Hepatocyte (in vitro differentiated cells): ENCODE data around the gene SCNN1B. TPM values are rescaled to one million over a fixed set of nuclear protein-coding genes. Genes with fewer than 3 reads are reported as not detected.
"Not testable (repeated sequence)": the region's sequence is repeated elsewhere in the genome, so short reads cannot be mapped to it uniquely, and the experiment has no call there.

Experiments used
- DNase-seq: peaks from one replicate; pipeline ENCODE4 v3.0.0-alpha.2; 2016; ENCODE audit warnings: low spot score
- H2AFZ ChIP-seq: fragments of 200-600 bp; sonication (generic); 2 replicates; pipeline ENCODE4 v1.6.0; 2016; ENCODE audit warnings: antibody characterized with exemption, mild to moderate bottlenecking
- H3K27ac ChIP-seq: fragments of 200-600 bp; sonication (generic); 2 replicates; pipeline ENCODE4 v1.5.1; 2016; ENCODE audit warnings: mild to moderate bottlenecking
- H3K27me3 ChIP-seq: fragments of 200-600 bp; sonication (generic); 2 replicates; pipeline ENCODE4 v1.6.1; 2016
- H3K36me3 ChIP-seq: fragments of 200-600 bp; sonication (generic); replicated peaks from 2 replicates; pipeline ENCODE4 v1.5.1; 2016; ENCODE audit warnings: low read depth; ENCODE audit not compliant: insufficient read depth
- H3K4me1 ChIP-seq: fragments of 200-600 bp; sonication (generic); 2 replicates; pipeline ENCODE4 v1.5.1; 2016; ENCODE audit warnings: mild to moderate bottlenecking, moderate library complexity; ENCODE audit not compliant: insufficient read depth
- H3K4me2 ChIP-seq: fragments of 200-600 bp; sonication (generic); 2 replicates; pipeline ENCODE4 v1.6.0; 2016
- H3K4me3 ChIP-seq: fragments of 200-600 bp; sonication (generic); 2 replicates; pipeline ENCODE4 v1.5.1; 2016; ENCODE audit warnings: mild to moderate bottlenecking
- H3K79me2 ChIP-seq: fragments of 200-600 bp; sonication (generic); 2 replicates; pipeline ENCODE4 v1.6.0; 2017; ENCODE audit warnings: mild to moderate bottlenecking
- H3K9me2 ChIP-seq: fragments of 200-600 bp; sonication (generic); replicated peaks from 2 replicates; pipeline ENCODE4 v1.6.0; 2017; ENCODE audit warnings: mild to moderate bottlenecking; ENCODE audit not compliant: insufficient read depth
- H3K9me3 ChIP-seq: fragments of 200-600 bp; sonication (generic); 2 replicates; pipeline ENCODE4 v1.5.1; 2016; ENCODE audit warnings: low read depth, mild to moderate bottlenecking
- H4K20me1 ChIP-seq: fragments of 200-600 bp; sonication (generic); 2 replicates; pipeline ENCODE4 v1.6.0; 2016; ENCODE audit warnings: mild to moderate bottlenecking; ENCODE audit not compliant: insufficient read depth, poor library complexity, severe bottlenecking
- EZH2 ChIP-seq: fragments of 200-600 bp; sonication (generic); IDR thresholded peaks from 2 replicates; pipeline ENCODE4 v1.6.1; 2016; ENCODE audit warnings: antibody characterized with exemption, mild to moderate bottlenecking, borderline replicate concordance
- EZH2phosphoT487 ChIP-seq: fragments of 200-600 bp; sonication (generic); IDR thresholded peaks from one replicate; pipeline ENCODE4 v1.6.1; 2018; ENCODE audit warnings: antibody characterized with exemption, mild to moderate bottlenecking, low read depth, moderate library complexity; ENCODE audit not compliant: unreplicated experiment, severe bottlenecking
- WGBS: methylation state at CpG from one replicate; pipeline ENCODE4 v1.1.6; 2016; ENCODE audit warnings: low lambda C conversion rate; ENCODE audit errors: missing lambda C conversion rate; 5-methylcytosine and 5-hydroxymethylcytosine counted together
- polyA plus RNA-seq: library from polyadenylated mRNA; unstranded; fragments of >200 nt; fragmentation: Nextera tagmentation; extraction: Ambion mirVana; gene quantifications from 2 replicates; pipeline ENCODE4 v1.2.1, GENCODE V29; 2016
- total RNA-seq: library from RNA; depleted of rRNA; stranded (reverse); fragments of >200 nt; gene quantifications from 2 replicates; pipeline ENCODE4 v1.2.3, GENCODE V29; 2014
- TF ChIP-seq, protein P1 (sequence below): fragments of 200-600 bp; sonication (generic); IDR thresholded peaks from 2 replicates; pipeline ENCODE4 v1.5.1; 2016; ENCODE audit warnings: antibody characterized with exemption, mild to moderate bottlenecking; ENCODE audit not compliant: poor library complexity

Gene SCNN1B
- total and polyA plus RNA-seq, 2 experiments from 2014 or later, result 0.23 to 0.85 TPM

DNA sequence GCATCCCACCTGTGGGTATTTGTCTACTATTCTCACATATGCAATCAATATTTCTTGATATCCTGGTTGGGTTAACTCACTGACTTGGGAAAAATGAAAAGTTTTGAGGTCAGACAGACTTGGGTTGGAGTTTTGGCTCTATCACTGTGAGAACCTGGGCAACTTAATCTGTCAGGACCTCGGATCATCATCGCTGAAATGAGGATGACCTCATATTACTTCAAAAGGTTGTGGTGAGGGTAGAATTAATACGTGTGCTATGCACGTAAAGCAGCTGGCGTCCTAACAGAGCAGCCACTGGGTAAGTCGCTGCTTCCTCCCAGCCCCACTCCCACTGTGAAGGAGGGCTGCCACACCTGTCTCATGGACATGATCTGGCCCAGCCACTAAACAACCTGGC, 93.6 kb downstream of the SCNN1B start:
- Histone ChIP-seq H3K36me3 (no peaks in the 10 kb centered on the region), H3K9me3 (no peaks in the 10 kb centered on the region), H3K4me2 (no peak overlapping the region), H3K79me2 (no peaks in the 10 kb centered on the region), H3K27me3 (no peaks in the 10 kb centered on the region), H2AFZ (no peak overlapping the region), H4K20me1 (no peaks in the 10 kb centered on the region), H3K9me2 (no peaks in the 10 kb centered on the region), H3K4me3 (no peak overlapping the region), H3K4me1 (no peaks in the 10 kb centered on the region), H3K27ac (no peak overlapping the region)
- TF ChIP-seq EZH2 (no peak), EZH2phosphoT487 (no peak)
- TF ChIP-seq, protein P1, sequence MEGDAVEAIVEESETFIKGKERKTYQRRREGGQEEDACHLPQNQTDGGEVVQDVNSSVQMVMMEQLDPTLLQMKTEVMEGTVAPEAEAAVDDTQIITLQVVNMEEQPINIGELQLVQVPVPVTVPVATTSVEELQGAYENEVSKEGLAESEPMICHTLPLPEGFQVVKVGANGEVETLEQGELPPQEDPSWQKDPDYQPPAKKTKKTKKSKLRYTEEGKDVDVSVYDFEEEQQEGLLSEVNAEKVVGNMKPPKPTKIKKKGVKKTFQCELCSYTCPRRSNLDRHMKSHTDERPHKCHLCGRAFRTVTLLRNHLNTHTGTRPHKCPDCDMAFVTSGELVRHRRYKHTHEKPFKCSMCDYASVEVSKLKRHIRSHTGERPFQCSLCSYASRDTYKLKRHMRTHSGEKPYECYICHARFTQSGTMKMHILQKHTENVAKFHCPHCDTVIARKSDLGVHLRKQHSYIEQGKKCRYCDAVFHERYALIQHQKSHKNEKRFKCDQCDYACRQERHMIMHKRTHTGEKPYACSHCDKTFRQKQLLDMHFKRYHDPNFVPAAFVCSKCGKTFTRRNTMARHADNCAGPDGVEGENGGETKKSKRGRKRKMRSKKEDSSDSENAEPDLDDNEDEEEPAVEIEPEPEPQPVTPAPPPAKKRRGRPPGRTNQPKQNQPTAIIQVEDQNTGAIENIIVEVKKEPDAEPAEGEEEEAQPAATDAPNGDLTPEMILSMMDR, result no peak
- 89% methylated on average over 6 of the region's 6 CpGs for WGBS
- DNase-seq, result no peak

DNA sequence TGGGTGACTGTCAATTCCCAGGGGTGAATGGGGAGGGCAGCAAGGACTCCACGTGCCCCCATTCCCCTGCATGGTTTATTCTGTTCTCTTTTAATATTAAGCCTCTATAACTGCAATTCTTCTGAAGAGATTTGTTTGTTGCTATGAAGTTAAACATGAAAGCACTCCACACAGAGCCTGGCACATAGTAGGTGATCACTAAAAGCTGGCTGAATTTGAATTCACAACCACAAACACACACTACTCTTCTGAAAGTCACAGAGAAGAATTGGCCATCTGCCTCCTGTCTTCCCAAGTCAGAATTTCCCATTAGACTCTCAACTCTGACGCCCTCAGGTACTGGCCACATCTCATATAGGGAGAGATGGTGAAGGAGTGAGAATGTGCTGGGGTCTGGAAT, 95.4 kb downstream of the SCNN1B start:
- WGBS, result 98% methylated on average over 2 of the region's 2 CpGs
- Histone ChIP-seq H3K9me3 (no peaks in the 10 kb centered on the region), H3K79me2 (no peaks in the 10 kb centered on the region), H3K4me3 (no peak overlapping the region), H3K4me1 (no peaks in the 10 kb centered on the region), H3K27me3 (no peaks in the 10 kb centered on the region), H4K20me1 (no peaks in the 10 kb centered on the region), H3K36me3 (no peaks in the 10 kb centered on the region), H3K27ac (no peak overlapping the region), H3K4me2 (no peak overlapping the region), H3K9me2 (no peaks in the 10 kb centered on the region), H2AFZ (no peak overlapping the region)
- TF ChIP-seq EZH2phosphoT487 (no peak), EZH2 (no peak)
- TF ChIP-seq, protein P1, result no peak
- DNase-seq, result no peak

DNA sequence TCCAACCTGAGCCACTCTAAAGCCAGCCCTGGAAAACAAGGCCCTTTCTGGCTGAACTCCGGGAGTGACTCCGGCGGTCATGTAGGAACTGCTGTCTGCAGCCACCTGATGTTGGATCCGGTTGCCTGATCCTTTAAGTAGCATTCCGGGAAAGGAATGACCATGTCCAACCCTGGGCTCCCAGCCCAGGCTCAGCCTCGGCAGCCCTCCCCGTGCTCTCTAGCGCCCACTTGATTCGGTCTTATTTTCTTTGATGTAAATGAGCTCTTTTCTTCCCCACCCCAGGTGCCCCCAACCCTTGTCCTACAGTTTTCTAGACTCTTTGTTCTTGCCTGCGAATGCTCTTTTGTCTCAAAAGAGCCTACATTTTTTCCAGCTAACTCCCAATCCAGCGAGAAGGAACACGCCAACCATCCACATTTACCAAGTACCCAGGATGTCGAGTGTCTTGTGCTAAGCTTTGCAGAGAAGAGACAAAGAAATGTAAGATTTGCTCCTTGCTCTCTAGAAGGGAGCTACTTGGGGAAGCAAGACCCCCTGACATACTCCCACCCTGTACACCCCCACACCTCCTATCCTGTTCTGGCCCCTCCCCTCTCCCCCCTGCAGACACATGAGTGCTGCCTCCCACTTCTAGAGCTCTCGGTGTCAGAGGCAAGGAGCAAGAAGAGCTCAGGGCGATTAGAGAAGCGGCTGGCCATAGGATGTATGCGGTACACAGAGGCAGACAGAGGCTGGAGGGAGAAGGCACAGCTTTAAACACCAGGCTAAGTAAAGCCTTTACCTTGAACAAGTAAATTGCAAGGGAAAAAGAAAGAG, 97.1 kb downstream of the SCNN1B start:
- Histone ChIP-seq H3K9me2 (no peaks in the 10 kb centered on the region), H3K4me2 (no peak overlapping the region), H3K9me3 (no peaks in the 10 kb centered on the region), H3K4me1 (no peaks in the 10 kb centered on the region), H3K79me2 (no peaks in the 10 kb centered on the region), H3K27ac (no peak overlapping the region), H4K20me1 (no peaks in the 10 kb centered on the region), H3K4me3 (no peak overlapping the region), H3K36me3 (no peaks in the 10 kb centered on the region), H2AFZ (no peak overlapping the region), H3K27me3 (no peaks in the 10 kb centered on the region)
- TF ChIP-seq, protein P1, result no peak
- TF ChIP-seq EZH2phosphoT487, result no peak
- TF ChIP-seq EZH2, result no peak
- WGBS, result 68% methylated on average over 17 of the region's 17 CpGs
- DNase-seq, result no peak

DNA sequence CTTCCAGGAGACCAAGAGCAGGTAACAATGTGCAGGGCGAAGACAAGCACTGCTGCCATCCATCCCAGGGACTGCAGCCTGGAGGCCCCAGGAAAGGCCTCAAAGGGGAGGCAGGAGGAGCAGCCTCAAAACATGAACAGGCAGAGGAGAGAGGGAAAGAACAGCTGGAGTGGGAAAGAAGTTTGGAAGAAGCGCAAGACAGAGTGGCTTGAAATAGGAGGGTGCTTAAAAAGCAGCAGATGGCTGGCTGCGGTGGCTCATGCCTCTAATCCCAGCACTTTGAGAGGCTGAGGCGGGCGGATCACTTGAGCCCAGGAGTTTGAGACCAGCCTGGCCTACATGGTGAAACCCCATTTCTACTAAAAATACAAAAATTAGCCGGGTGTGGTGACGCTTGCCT, 98.3 kb downstream of the SCNN1B start:
- H3K4me1 ChIP-seq, H3K79me2 ChIP-seq, H4K20me1 ChIP-seq, DNase-seq, H3K4me3 ChIP-seq, H3K9me2 ChIP-seq, H3K27me3 ChIP-seq, H3K36me3 ChIP-seq, H3K9me3 ChIP-seq, H2AFZ ChIP-seq, H3K27ac ChIP-seq, H3K4me2 ChIP-seq: not testable (repeated sequence)
- WGBS, result 94% methylated on average over 7 of the region's 7 CpGs
